Spleen (tissue), 7 donors: ENCODE results near the gene TRABD2B.

ENCODE experiments used
- POLR2A ChIP-seq, 3 donors: fragments of 450-650 bp; IDR thresholded peaks; one replicate each; pipeline ENCODE4 v1.5.1; 2017; ENCODE audit warnings: antibody characterized with exemption in 3 of 3, mild to moderate bottlenecking in 1 of 3
- POLR2AphosphoS5 ChIP-seq, 3 donors: sonication (generic); formaldehyde crosslinking; IDR thresholded peaks; one replicate each; pipeline ENCODE4 v1.5.1; 2017; ENCODE audit warnings: antibody characterized with exemption in 3 of 3
- TF ChIP-seq, protein P1 (sequence below), 11 experiments: fragments of 200-600 bp in 7 of 11; fragments of 450-650 bp in 4 of 11; sonication (generic) in 4 of 11; IDR thresholded peaks in 8 of 11; conservative IDR thresholded peaks in 3 of 11; 1 replicate in 7 of 11; 2 replicates in 4 of 11; pipeline versions ENCODE4 v1.4.0 to v1.8.0; 2016 to 2021; ENCODE audit warnings: antibody characterized with exemption in 11 of 11, inconsistent platforms in 4 of 11, mild to moderate bottlenecking in 1 of 11
- donor health status: DM: no; HTN: no; CAD: no; lungs with moderate emphysema.
- donor health status: DM: no; HTN: no; CAD: no.
- donor health status: DM: no; HTN: no; CAD: no.

- TF ChIP-seq, protein P1, sequence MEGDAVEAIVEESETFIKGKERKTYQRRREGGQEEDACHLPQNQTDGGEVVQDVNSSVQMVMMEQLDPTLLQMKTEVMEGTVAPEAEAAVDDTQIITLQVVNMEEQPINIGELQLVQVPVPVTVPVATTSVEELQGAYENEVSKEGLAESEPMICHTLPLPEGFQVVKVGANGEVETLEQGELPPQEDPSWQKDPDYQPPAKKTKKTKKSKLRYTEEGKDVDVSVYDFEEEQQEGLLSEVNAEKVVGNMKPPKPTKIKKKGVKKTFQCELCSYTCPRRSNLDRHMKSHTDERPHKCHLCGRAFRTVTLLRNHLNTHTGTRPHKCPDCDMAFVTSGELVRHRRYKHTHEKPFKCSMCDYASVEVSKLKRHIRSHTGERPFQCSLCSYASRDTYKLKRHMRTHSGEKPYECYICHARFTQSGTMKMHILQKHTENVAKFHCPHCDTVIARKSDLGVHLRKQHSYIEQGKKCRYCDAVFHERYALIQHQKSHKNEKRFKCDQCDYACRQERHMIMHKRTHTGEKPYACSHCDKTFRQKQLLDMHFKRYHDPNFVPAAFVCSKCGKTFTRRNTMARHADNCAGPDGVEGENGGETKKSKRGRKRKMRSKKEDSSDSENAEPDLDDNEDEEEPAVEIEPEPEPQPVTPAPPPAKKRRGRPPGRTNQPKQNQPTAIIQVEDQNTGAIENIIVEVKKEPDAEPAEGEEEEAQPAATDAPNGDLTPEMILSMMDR (IDR thresholded peaks at IDR 0.05 in 8 of 11, conservative IDR thresholded peaks at IDR 0.05 in 3 of 11) = no peak
- TF ChIP-seq POLR2AphosphoS5 (IDR thresholded peaks at IDR 0.05) = no peak
- no peak for TF ChIP-seq POLR2A (IDR thresholded peaks at IDR 0.05)
Observed at GRCh38 chr1:47817861-47818260, 179.3 kb downstream of the TRABD2B start.
